Measurements from ENCODE around the gene KLF7. TPM values are rescaled to one million over a fixed set of nuclear protein-coding genes. Genes with fewer than 3 reads are reported as not detected.

Gene KLF7
- total and polyA plus RNA-seq, 8 donors: 2.7 to 33.0 (median 7.3) TPM

GRCh38 chr2:207046724-207047123 is 119.0 kb downstream of the KLF7 start:
- no peak overlapping the region for H3K4me3 ChIP-seq
- H3K4me1 ChIP-seq: peaks cover 0 to 7% (median 1%) of the 10 kb centered on the region in 4 donors
- H3K27me3 ChIP-seq: no peaks in the 10 kb centered on the region
- peak in 1 of 7 experiments; percentile 34 for TF ChIP-seq CTCF (IDR thresholded peaks at IDR 0.05)
- TF ChIP-seq POLR2A (IDR thresholded peaks at IDR 0.05): no peak
- WGBS, 5 donors: 18 to 48% (median 27%) methylated on average over 5 of the region's 5 CpGs
- H3K9me3 ChIP-seq: no peaks in the 10 kb centered on the region
- intact Hi-C loops (cut with DNase I; ENCODE audit: low total_unique reads): no loop called here
- H3K27ac ChIP-seq: no peak overlapping the region
- peak in 1 of 2 donors; percentile 38 for DNase-seq
- H3K36me3 ChIP-seq: no peaks in the 10 kb centered on the region

- TF ChIP-seq POLR2A (IDR thresholded peaks at IDR 0.05): no peak
- TF ChIP-seq CTCF (IDR thresholded peaks at IDR 0.05): no peak
- TF ChIP-seq EP300 (IDR thresholded peaks at IDR 0.05): no peak
- TF ChIP-seq POLR2AphosphoS5 (IDR thresholded peaks at IDR 0.05): no peak
- intact Hi-C loops (cut with DNase I; ENCODE audit: low total_unique reads): no loop called here
- Histone ChIP-seq H3K36me3 (no peaks in the 10 kb centered on the region), H3K4me1 (peaks cover 0 to 16% (median 1%) of the 10 kb centered on the region in 4 donors), H3K4me3 (no peak overlapping the region), H3K27ac (peak overlapping the region in 2 of 5 donors; percentile 28 to 57), H3K9me3 (no peaks in the 10 kb centered on the region), H3K27me3 (no peaks in the 10 kb centered on the region)
- no peak for DNase-seq
- WGBS, 5 donors: 42 to 70% (median 57%) methylated on average over 3 of the region's 3 CpGs
Measured at GRCh38 chr2:207045531-207045930, 120.2 kb downstream of the KLF7 start.

- intact Hi-C loops (cut with DNase I; ENCODE audit: low total_unique reads): no loop called here
- no peaks in the 10 kb centered on the region for H3K36me3 ChIP-seq
- H3K27ac ChIP-seq: peak overlapping the region in 3 of 5 donors; percentile 26 to 57 (median 28)
- WGBS, 5 donors: 61 to 76% (median 65%) methylated on average over 13 of the region's 13 CpGs
- H3K4me3 ChIP-seq: no peak overlapping the region
- no peak for DNase-seq
- H3K9me3 ChIP-seq: no peaks in the 10 kb centered on the region
- no peaks in the 10 kb centered on the region for H3K27me3 ChIP-seq
- H3K4me1 ChIP-seq: peaks cover 0 to 16% (median 1%) of the 10 kb centered on the region in 4 donors
- TF ChIP-seq EP300 (IDR thresholded peaks at IDR 0.05) (no peak), CTCF (IDR thresholded peaks at IDR 0.05) (no peak), POLR2A (IDR thresholded peaks at IDR 0.05) (no peak), POLR2AphosphoS5 (IDR thresholded peaks at IDR 0.05) (no peak)
Measured at GRCh38 chr2:207044379-207045362, 121.1 kb downstream of the KLF7 start.

- Histone ChIP-seq H3K27me3 (no peaks in the 10 kb centered on the region), H3K4me1 (peaks cover 0 to 16% (median 1%) of the 10 kb centered on the region in 4 donors), H3K27ac (no peak overlapping the region), H3K36me3 (no peaks in the 10 kb centered on the region), H3K9me3 (no peaks in the 10 kb centered on the region), H3K4me3 (no peak overlapping the region)
- 56 to 82% (median 75%) methylated on average over 1 of the region's 1 CpG for WGBS, 5 donors
- DNase-seq: no peak
- TF ChIP-seq POLR2AphosphoS5 (IDR thresholded peaks at IDR 0.05) (no peak), EP300 (IDR thresholded peaks at IDR 0.05) (no peak), CTCF (IDR thresholded peaks at IDR 0.05) (no peak), POLR2A (IDR thresholded peaks at IDR 0.05) (no peak)
- intact Hi-C loops (cut with DNase I; ENCODE audit: low total_unique reads): no loop called here
Measured at GRCh38 chr2:207042841-207043240, 122.9 kb downstream of the KLF7 start.
